Gastrocnemius medialis (tissue), 4 donors: ENCODE results near the gene DUSP8. TPM values are rescaled to one million over a fixed set of nuclear protein-coding genes. Genes with fewer than 3 reads are reported as not detected.
"Not testable (repeated sequence)": the region's sequence is repeated elsewhere in the genome, so short reads cannot be mapped to it uniquely, and the experiment has no call there.

Experiments
- ATAC-seq, 2 donors: fragments of 150-250 bp; one replicate each; pipeline ENCODE4 v1.9.1; 2016
- DNase-seq, 2 donors: peaks; one replicate each; pipeline ENCODE4 v3.0.0-alpha.2; 2019
- H3K27ac ChIP-seq, 4 donors: fragments of 200-600 bp; sonication (generic); 1 replicate in 1 of 4; 2 replicates in 3 of 4; pipeline ENCODE4 v1.5.1; 2016 to 2018; ENCODE audit warnings: mild to moderate bottlenecking in 2 of 4, moderate library complexity in 1 of 4
- H3K27me3 ChIP-seq, 3 donors: fragments of 200-600 bp; sonication (generic) in 2 of 3; 1 replicate in 1 of 3; 2 replicates in 2 of 3; pipeline versions ENCODE4 v1.5.1 to v1.6.0; 2016 to 2019; ENCODE audit warnings: mild to moderate bottlenecking in 1 of 3, moderate library complexity in 1 of 3
- H3K36me3 ChIP-seq, 2 donors: fragments of 200-600 bp; sonication (generic) in 1 of 2; one replicate each; pipeline ENCODE4 v1.5.1; 2017 to 2018
- H3K4me1 ChIP-seq, 2 donors: fragments of 200-600 bp; sonication (generic) in 1 of 2; one replicate each; pipeline ENCODE4 v1.5.1; 2016 to 2017; ENCODE audit warnings: mild to moderate bottlenecking in 2 of 2
- H3K4me3 ChIP-seq, 4 donors: fragments of 200-600 bp; sonication (generic) in 3 of 4; 1 replicate in 1 of 4; 2 replicates in 3 of 4; pipeline ENCODE4 v1.5.1; 2016 to 2019; ENCODE audit warnings: mild to moderate bottlenecking in 2 of 4
- H3K9me3 ChIP-seq, 3 donors: fragments of 200-600 bp; sonication (generic) in 2 of 3; 1 replicate in 1 of 3; 2 replicates in 2 of 3; pipeline ENCODE4 v1.5.1; 2016 to 2019
- POLR2A ChIP-seq, 2 donors: fragments of 450-650 bp; IDR thresholded peaks; one replicate each; pipeline ENCODE4 v1.6.1; 2017; ENCODE audit warnings: antibody characterized with exemption in 2 of 2, mild to moderate bottlenecking in 2 of 2, moderate library complexity in 2 of 2
- in situ Hi-C, 4 donors: fragments of 200-750 bp; cut with MboI; loops; one replicate each; pipeline versions ENCODE4 v1.15.0 to v1.8.0; 2017; ENCODE audit warnings: low sequenced_read_pairs in 4 of 4
- intact Hi-C: fragments of 100-400 bp; cut with DNase I; formaldehyde crosslinking; loops from one replicate; pipeline ENCODE4 v1.15.1; 2023; ENCODE audit warnings: low total_unique reads
- total RNA-seq, 4 donors: library from RNA; depleted of rRNA; stranded (reverse); fragments of >200 nt; gene quantifications; one replicate each; pipeline versions ENCODE4 v1.1.0 to v1.2.3, GENCODE V29; 2016
- TF ChIP-seq, protein P1 (sequence below), 5 experiments: fragments of 450-650 bp in 3 of 5; fragments of 200-600 bp in 2 of 5; sonication (generic) in 2 of 5; IDR thresholded peaks in 4 of 5; conservative IDR thresholded peaks in 1 of 5; 1 replicate in 4 of 5; 2 replicates in 1 of 5; pipeline ENCODE4 v1.5.1; 2016 to 2019; ENCODE audit warnings: antibody characterized with exemption in 5 of 5, mild to moderate bottlenecking in 3 of 5, moderate library complexity in 3 of 5

The DUSP8 gene
- total RNA-seq, 4 donors from 2014 or later, result 2.6 to 25.9 (median 6.3) TPM

DNA sequence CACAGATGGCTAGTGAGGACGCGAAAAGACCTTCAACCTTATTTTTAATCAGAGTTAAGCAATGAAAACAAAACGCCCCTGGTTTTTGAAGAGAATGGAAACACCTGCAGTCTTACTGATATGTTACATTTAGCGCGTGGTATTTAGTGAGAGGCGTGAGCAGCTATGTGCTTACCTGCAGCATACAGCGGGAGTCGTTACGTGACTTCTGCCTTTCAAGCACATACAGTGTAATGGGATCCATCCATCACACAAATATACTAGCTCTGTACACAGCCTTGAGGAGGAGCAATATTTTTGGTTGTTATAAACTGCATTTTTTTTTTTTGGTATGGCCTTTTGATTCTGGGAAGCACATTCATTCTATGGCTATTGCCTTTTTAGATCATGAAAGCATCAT lies 20.6 kb upstream of the DUSP8 start:
- no peaks in the 10 kb centered on the region for H3K9me3 ChIP-seq
- no peaks in the 10 kb centered on the region for H3K27me3 ChIP-seq
- H3K4me3 ChIP-seq, result no peak overlapping the region
- no peaks in the 10 kb centered on the region for H3K36me3 ChIP-seq
- peaks cover 12 to 14% of the 10 kb centered on the region in 2 donors for H3K4me1 ChIP-seq
- DNase-seq (no peak), ATAC-seq (no peak)
- intact Hi-C loops (no loop called here), in situ Hi-C loops (no loop called here)
- no peak overlapping the region for H3K27ac ChIP-seq
- TF ChIP-seq POLR2A (IDR thresholded peaks at IDR 0.05), result no peak

DNA sequence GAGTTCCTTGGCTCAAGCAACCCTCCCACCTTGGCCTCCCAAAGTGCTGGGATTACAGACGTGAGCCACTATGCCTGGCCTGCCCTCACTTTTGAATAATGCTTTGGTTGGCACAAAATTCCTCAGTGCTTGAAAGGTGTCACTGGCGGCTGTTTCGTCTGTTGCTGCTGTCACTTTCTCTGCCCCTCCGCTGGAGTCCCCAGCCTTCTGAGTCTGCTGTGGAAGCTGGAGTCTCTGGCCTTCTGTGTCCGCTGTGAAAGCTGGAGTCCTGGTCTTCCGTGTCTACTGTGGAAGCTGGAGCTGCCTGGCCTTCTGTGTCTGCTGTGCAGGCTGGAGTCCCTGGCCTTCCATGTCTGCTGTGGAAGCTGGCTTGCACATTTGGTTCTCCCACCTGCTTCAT lies 17.9 kb upstream of the DUSP8 start:
- Histone ChIP-seq H3K4me3 (no peak overlapping the region), H3K4me1 (peaks cover 14 to 16% of the 10 kb centered on the region in 2 donors), H3K27me3 (no peaks in the 10 kb centered on the region), H3K27ac (peak overlapping the region in 1 of 4 donors; percentile 14), H3K9me3 (no peaks in the 10 kb centered on the region), H3K36me3 (no peaks in the 10 kb centered on the region)
- no peak for TF ChIP-seq POLR2A (IDR thresholded peaks at IDR 0.05)
- TF ChIP-seq, protein P1, sequence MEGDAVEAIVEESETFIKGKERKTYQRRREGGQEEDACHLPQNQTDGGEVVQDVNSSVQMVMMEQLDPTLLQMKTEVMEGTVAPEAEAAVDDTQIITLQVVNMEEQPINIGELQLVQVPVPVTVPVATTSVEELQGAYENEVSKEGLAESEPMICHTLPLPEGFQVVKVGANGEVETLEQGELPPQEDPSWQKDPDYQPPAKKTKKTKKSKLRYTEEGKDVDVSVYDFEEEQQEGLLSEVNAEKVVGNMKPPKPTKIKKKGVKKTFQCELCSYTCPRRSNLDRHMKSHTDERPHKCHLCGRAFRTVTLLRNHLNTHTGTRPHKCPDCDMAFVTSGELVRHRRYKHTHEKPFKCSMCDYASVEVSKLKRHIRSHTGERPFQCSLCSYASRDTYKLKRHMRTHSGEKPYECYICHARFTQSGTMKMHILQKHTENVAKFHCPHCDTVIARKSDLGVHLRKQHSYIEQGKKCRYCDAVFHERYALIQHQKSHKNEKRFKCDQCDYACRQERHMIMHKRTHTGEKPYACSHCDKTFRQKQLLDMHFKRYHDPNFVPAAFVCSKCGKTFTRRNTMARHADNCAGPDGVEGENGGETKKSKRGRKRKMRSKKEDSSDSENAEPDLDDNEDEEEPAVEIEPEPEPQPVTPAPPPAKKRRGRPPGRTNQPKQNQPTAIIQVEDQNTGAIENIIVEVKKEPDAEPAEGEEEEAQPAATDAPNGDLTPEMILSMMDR (IDR thresholded peaks at IDR 0.05 in 4 of 5, conservative IDR thresholded peaks at IDR 0.05 in 1 of 5), result no peak
- DNase-seq, result no peak
- in situ Hi-C loops (no loop called here), intact Hi-C loops (loop anchor here (5.0 kb wide), 1 partner anchor 43 kb away; no protein-coding TSS in a partner anchor)
- ATAC-seq, result no peak

DNA sequence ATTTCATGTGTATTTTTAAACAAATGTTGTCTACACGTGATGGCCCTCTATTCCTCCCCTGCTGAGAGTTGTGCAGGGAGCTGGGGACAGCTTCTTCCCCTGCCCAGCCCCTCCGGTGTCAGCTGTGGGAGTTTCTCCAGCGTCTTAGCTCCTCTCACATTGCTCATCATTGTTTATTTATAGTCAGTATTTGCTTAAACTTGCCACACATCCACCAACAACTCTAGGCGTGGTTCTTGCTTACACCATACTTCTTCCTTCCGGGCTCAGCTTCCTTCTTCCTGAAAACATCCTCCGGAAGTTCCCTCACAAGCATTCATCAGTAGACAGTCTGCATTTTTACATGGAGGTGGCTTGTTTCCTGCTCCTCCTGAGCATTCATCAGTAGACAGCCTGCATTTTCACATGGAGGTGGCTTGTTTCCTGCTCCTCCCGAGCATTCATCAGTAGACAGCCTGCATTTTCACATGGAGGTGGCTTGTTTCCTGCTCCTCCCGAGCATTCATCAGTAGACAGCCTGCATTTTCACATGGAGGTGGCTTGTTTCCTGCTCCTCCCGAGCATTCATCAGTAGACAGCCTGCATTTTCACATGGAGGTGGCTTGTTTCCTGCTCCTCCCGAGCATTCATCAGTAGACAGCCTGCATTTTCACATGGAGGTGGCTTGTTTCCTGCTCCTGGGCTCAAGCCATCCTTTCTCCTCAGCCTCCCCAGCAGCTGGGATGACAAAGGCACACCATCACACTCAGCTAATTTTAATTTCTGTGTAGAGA lies 17.3 kb upstream of the DUSP8 start:
- H3K4me1 ChIP-seq, result peaks cover 14 to 16% of the 10 kb centered on the region in 2 donors
- H3K9me3 ChIP-seq, H3K27me3 ChIP-seq, H3K4me3 ChIP-seq, in situ Hi-C loops, H3K36me3 ChIP-seq: not testable (repeated sequence)
- peak in 1 of 2 donors; percentile 57 for DNase-seq
- ATAC-seq, result peak; percentile 91 to 95
- peak overlapping the region in 3 of 4 donors; percentile 27 to 63 (median 45) for H3K27ac ChIP-seq
- intact Hi-C loops, result loop anchor here (5.0 kb wide), 1 partner anchor 42 kb away; no protein-coding TSS in a partner anchor

DNA sequence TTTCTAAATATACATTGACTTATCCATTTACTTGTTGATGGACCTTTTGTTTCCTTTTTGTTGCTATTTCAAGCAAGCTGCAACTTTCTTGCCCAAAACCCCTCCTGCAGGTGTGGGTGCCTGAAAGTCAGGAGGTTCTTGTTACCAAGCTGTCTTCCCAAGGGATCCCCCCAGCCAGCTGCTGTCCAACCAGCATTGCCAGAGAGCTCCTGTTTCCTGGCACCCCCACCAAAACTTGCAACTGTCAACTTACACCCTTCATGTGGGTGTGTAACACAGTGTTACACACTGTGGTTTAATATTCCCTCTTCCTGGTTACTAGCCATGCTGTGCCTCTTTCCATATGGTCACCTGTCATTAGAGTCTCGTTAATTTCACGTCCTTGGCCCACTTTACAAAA lies 14.6 kb upstream of the DUSP8 start:
- H3K4me1 ChIP-seq, result peaks cover 16 to 21% of the 10 kb centered on the region in 2 donors
- DNase-seq (peak in 1 of 2 donors; percentile 74), ATAC-seq (peak; percentile 77 to 80)
- in situ Hi-C loops (no loop called here), intact Hi-C loops (loop anchor here (5.0 kb wide), 1 partner anchor 39 kb away; no protein-coding TSS in a partner anchor)
- no peaks in the 10 kb centered on the region for H3K27me3 ChIP-seq
- H3K36me3 ChIP-seq, result no peaks in the 10 kb centered on the region
- H3K9me3 ChIP-seq, result no peaks in the 10 kb centered on the region
- TF ChIP-seq, protein P1 (IDR thresholded peaks at IDR 0.05 in 4 of 5, conservative IDR thresholded peaks at IDR 0.05 in 1 of 5), result no peak
- no peak for TF ChIP-seq POLR2A (IDR thresholded peaks at IDR 0.05)
- no peak overlapping the region for H3K4me3 ChIP-seq
- H3K27ac ChIP-seq, result no peak overlapping the region

DNA sequence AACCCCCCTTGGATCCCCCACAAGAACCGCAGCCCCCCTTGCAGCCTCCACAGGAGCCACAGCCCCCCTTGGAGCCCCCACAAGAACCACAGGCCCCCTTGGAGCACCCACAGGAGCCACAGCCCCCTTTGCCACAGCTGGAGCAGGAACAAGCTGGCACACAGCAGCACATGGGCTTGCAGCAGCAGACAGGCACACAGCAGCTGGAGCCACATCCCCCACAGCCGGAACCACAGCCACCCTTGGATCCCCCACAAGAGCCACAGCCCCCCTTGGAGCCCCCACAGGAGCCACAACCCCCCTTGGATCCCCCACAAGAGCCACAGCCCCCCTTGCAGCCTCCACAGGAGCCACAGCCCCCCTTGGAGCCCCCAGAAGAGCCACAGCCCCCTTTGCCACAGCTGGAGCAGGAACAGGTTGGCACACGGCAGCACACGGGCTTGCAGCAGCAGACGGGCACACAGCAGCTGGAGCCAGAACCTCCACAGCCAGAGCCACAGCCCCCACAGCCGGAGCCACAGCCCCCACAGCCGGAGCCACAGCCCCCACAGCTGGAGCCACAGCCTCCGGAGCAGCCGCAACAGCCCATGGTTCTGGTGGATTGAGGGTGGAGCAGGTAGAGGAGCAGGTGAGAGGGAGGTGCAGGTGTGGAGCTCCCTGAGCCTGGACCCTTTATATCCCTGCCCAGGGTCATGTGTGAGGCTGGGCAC lies 12.7 kb upstream of the DUSP8 start, which contains the start of gene KRTAP5-1:
Gene KRTAP5-1, minus strand, starts transcription at position 623 of the 710 bp plus-strand sequence. Its CDS starts 34 bp downstream, at position 589.
- H3K36me3 ChIP-seq, DNase-seq, H3K4me3 ChIP-seq, ATAC-seq, H3K27ac ChIP-seq, in situ Hi-C loops, H3K27me3 ChIP-seq, H3K9me3 ChIP-seq: not testable (repeated sequence)
- peaks cover 12 to 17% of the 10 kb centered on the region in 2 donors for H3K4me1 ChIP-seq
- intact Hi-C loops, result loop anchor here (5.0 kb wide), 1 partner anchor 38 kb away; no protein-coding TSS in a partner anchor

DNA sequence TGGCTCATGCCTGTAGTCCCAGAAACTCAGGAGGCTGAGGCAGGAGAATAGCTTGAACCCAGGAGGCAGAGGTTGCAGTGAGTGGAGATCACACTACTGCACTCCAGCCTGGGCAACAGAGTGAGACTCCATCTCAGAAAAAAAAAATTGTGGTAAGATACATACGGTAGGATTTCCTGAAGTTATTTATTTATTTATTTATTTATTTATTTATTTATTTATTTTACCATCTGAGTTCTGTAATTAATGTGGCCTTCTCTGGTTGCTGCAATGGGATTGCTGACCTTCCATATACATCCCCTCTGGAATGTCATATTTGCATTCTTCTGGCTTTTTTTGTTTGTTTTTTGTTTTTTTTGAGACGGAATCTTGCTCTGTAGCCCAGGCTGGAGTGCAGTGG lies 10.8 kb upstream of the DUSP8 start:
- H3K4me3 ChIP-seq, DNase-seq, H3K27ac ChIP-seq, H3K9me3 ChIP-seq, in situ Hi-C loops, ATAC-seq, intact Hi-C loops, H3K36me3 ChIP-seq, H3K4me1 ChIP-seq, H3K27me3 ChIP-seq: not testable (repeated sequence)
